Esophagus muscularis mucosa (tissue), 4 donors: ENCODE measurements around the gene BAHCC1. TPM values are rescaled to one million over a fixed set of nuclear protein-coding genes. Genes with fewer than 3 reads are reported as not detected.

ENCODE experiments used
- DNase-seq: peaks from one replicate; pipeline ENCODE4 v3.0.0-alpha.2; 2017; ENCODE audit errors: extremely low spot score
- H3K27ac ChIP-seq, 4 donors: fragments of 200-600 bp; sonication (generic); replicated peaks in 1 of 4; 1 replicate in 3 of 4; 2 replicates in 1 of 4; pipeline ENCODE4 v1.5.1; 2016 to 2019; ENCODE audit warnings: mild to moderate bottlenecking in 1 of 4
- H3K27me3 ChIP-seq, 4 donors: fragments of 200-600 bp; sonication (generic); one replicate each; pipeline versions ENCODE4 v1.5.1 to v1.6.0; 2016 to 2019
- H3K36me3 ChIP-seq, 4 donors: fragments of 200-600 bp; sonication (generic); one replicate each; pipeline ENCODE4 v1.5.1; 2016 to 2019
- H3K4me1 ChIP-seq, 4 donors: fragments of 200-600 bp; sonication (generic); one replicate each; pipeline ENCODE4 v1.5.1; 2016 to 2019
- H3K4me3 ChIP-seq, 4 donors: fragments of 200-600 bp; sonication (generic); 1 replicate in 2 of 4; 2 replicates in 2 of 4; pipeline ENCODE4 v1.5.1; 2016 to 2019; ENCODE audit warnings: mild to moderate bottlenecking in 4 of 4, moderate library complexity in 1 of 4
- H3K9me3 ChIP-seq, 4 donors: fragments of 200-600 bp; sonication (generic); 1 replicate in 3 of 4; 2 replicates in 1 of 4; pipeline ENCODE4 v1.5.1; 2016 to 2019
- CTCF ChIP-seq, 3 experiments: fragments of 200-600 bp in 2 of 3; fragments of 450-650 bp in 1 of 3; sonication (generic) in 2 of 3; IDR thresholded peaks; one replicate each; pipeline ENCODE4 v1.5.1; 2017 to 2019; ENCODE audit warnings: antibody characterized with exemption in 3 of 3, mild to moderate bottlenecking in 2 of 3, moderate library complexity in 1 of 3
- EP300 ChIP-seq: sonication (generic); formaldehyde crosslinking; IDR thresholded peaks from one replicate; pipeline ENCODE4 v1.6.1; 2017; ENCODE audit warnings: antibody characterized with exemption
- POLR2A ChIP-seq: fragments of 450-650 bp; IDR thresholded peaks from one replicate; pipeline ENCODE4 v1.6.1; 2017; ENCODE audit warnings: antibody characterized with exemption, moderate library complexity, mild to moderate bottlenecking, low read depth
- POLR2AphosphoS5 ChIP-seq, 2 donors: sonication (generic); formaldehyde crosslinking; IDR thresholded peaks; one replicate each; pipeline ENCODE4 v1.6.1; 2017; ENCODE audit warnings: antibody characterized with exemption in 2 of 2
- WGBS: methylation state at CpG from one replicate; pipeline ENCODE4 v1.1.5; 2018; 5-methylcytosine and 5-hydroxymethylcytosine counted together
- intact Hi-C: fragments of 100-400 bp; cut with DNase I; formaldehyde crosslinking; loops from one replicate; pipeline ENCODE4 v1.15.1; 2023
- total RNA-seq, 4 donors: library from RNA; depleted of rRNA; stranded (reverse); fragments of >200 nt; gene quantifications; one replicate each; pipeline versions ENCODE4 v1.1.0 to v1.2.1, GENCODE V29; 2016

Gene BAHCC1
- total RNA-seq, 4 donors from 2014 or later: 15.9 to 38.1 (median 21.1) TPM

DNA sequence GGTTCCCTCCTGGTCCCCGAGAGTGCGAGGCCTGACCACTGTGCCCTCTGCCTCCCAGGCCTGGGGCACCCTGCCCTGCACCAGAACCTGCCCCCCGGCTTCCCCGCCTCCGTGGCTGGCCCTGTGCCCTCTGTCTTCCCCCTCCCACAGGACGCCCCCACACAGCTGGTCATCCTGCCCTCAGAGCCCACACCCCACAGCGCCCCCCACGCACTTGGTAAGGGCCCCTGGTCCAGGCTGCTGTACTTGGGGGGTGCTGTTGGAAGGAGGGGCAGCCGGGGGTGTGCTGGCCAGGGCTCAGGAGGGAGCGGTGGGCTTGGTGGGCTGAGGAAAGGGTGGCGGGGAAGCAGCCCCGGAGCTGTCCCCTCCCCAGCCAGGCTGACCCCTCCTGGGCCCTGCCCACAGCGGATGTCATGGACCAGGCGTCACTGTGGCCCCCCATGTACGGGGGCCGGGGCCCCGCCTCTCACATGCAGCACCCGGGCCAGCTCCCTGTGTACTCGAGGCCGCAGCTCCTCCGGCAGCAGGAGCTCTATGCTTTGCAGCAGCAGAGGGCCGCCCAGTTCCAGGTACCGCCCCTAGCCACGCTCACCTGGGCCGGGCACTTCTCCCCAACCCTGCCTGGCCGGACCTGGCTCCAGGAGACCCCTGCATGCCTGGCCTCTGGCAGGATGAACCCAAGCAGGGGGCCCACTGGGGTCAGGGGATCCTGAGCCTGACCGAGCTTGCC, 49.5 kb downstream of the BAHCC1 start:
- no peak for DNase-seq
- 88% methylated on average over 9 of the region's 27 CpGs for WGBS
- peaks cover 16 to 77% (median 49%) of the 10 kb centered on the region in 4 donors for H3K36me3 ChIP-seq
- intact Hi-C loops: no loop called here
- no peaks in the 10 kb centered on the region for H3K27me3 ChIP-seq
- TF ChIP-seq CTCF (IDR thresholded peaks at IDR 0.05) (no peak), POLR2A (no peak), EP300 (no peak), POLR2AphosphoS5 (IDR thresholded peaks at IDR 0.05) (no peak)
- no peak overlapping the region for H3K27ac ChIP-seq
- no peaks in the 10 kb centered on the region for H3K4me1 ChIP-seq
- no peaks in the 10 kb centered on the region for H3K9me3 ChIP-seq
- H3K4me3 ChIP-seq: no peak overlapping the region

- DNase-seq: no peak
- no peak overlapping the region for H3K27ac ChIP-seq
- intact Hi-C loops: no loop called here
- no peaks in the 10 kb centered on the region for H3K9me3 ChIP-seq
- no peaks in the 10 kb centered on the region for H3K4me1 ChIP-seq
- no peak for TF ChIP-seq CTCF (IDR thresholded peaks at IDR 0.05)
- TF ChIP-seq POLR2A: no peak
- no peak for TF ChIP-seq EP300
- H3K27me3 ChIP-seq: no peaks in the 10 kb centered on the region
- H3K36me3 ChIP-seq: peaks cover 16 to 85% (median 53%) of the 10 kb centered on the region in 4 donors
- 81% methylated on average over 22 of the region's 30 CpGs for WGBS
- H3K4me3 ChIP-seq: no peak overlapping the region
These were observed 50.6 kb downstream of the BAHCC1 start for GRCh38 chr17:81445642-81446503.

- H3K27me3 ChIP-seq: no peaks in the 10 kb centered on the region
- TF ChIP-seq EP300 (no peak), POLR2A (no peak), CTCF (IDR thresholded peaks at IDR 0.05) (no peak), POLR2AphosphoS5 (IDR thresholded peaks at IDR 0.05) (no peak)
- H3K36me3 ChIP-seq: peaks cover 14 to 92% (median 51%) of the 10 kb centered on the region in 4 donors
- intact Hi-C loops: no loop called here
- H3K4me1 ChIP-seq: no peaks in the 10 kb centered on the region
- no peaks in the 10 kb centered on the region for H3K9me3 ChIP-seq
- 93% methylated on average over 15 of the region's 25 CpGs for WGBS
- no peak overlapping the region for H3K27ac ChIP-seq
- DNase-seq: no peak
- no peak overlapping the region for H3K4me3 ChIP-seq
These were observed 52.2 kb downstream of the BAHCC1 start for GRCh38 chr17:81447331-81447933.

GRCh38 chr17:81448442-81448841, 53.2 kb downstream of the BAHCC1 start:
- Histone ChIP-seq H3K27me3 (no peaks in the 10 kb centered on the region), H3K36me3 (peaks cover 6 to 89% (median 50%) of the 10 kb centered on the region in 4 donors), H3K27ac (no peak overlapping the region), H3K4me1 (peaks cover 0 to under 1% (median 0%) of the 10 kb centered on the region in 4 donors), H3K4me3 (no peak overlapping the region), H3K9me3 (no peaks in the 10 kb centered on the region)
- WGBS: 84% methylated on average over 10 of the region's 25 CpGs
- intact Hi-C loops: no loop called here
- TF ChIP-seq POLR2A (no peak), POLR2AphosphoS5 (IDR thresholded peaks at IDR 0.05) (no peak), EP300 (no peak), CTCF (IDR thresholded peaks at IDR 0.05) (no peak)
- no peak for DNase-seq
